B cell (primary cell): ENCODE data around the gene PLPP4. TPM values are rescaled to one million over a fixed set of nuclear protein-coding genes. Genes with fewer than 3 reads are reported as not detected.
A peak's percentile ranks its signal among the peaks of the same experiment; 100 is the strongest.

Experiments
- ATAC-seq: fragments of 200-7000 bp; cut with Tn5 transposase; one replicate; pipeline ENCODE4 v1.10.0; 2021; ENCODE audit warnings: low read depth, mild to moderate bottlenecking, moderate number of reproducible peaks, moderate library complexity
- CTCF ChIA-PET: fragments of 350-600 bp; sonication (Branson Sonifier 250); formaldehyde crosslinking; loops from one replicate; lab custom pipeline; 2021; ENCODE audit warnings: antibody characterized with exemption, inconsistent platforms; lab: Charles Lee
- POLR2A ChIA-PET: fragments of 350-600 bp; sonication (Branson Sonifier 250); formaldehyde crosslinking; loops from one replicate; lab custom pipeline; 2021; ENCODE audit warnings: antibody characterized with exemption; lab: Charles Lee
- DNase-seq: peaks from one replicate; pipeline ENCODE4 v3.0.0; 2013
- H2AFZ ChIP-seq: 2 replicates; pipeline ENCODE4 v1.6.1; 2012; ENCODE audit warnings: mild to moderate bottlenecking, low read depth, low read length; ENCODE audit not compliant: insufficient read depth, poor library complexity, severe bottlenecking
- H3K27ac ChIP-seq, 2 donors: 1 replicate in 1 of 2; 2 replicates in 1 of 2; pipeline ENCODE4 v1.5.1; 2012 to 2013; ENCODE audit warnings: low read length in 2 of 2, mild to moderate bottlenecking in 2 of 2, moderate library complexity in 1 of 2
- H3K27me3 ChIP-seq, 4 experiments: fragments of 200-600 bp in 1 of 4; sonication (generic) in 1 of 4; replicated peaks in 1 of 4; 1 replicate in 2 of 4; 2 replicates in 2 of 4; pipeline versions ENCODE4 v1.6.1 to v1.7.0; 2013 to 2016; ENCODE audit warnings: low read length in 3 of 4, mild to moderate bottlenecking in 2 of 4, mixed read lengths in 1 of 4, moderate library complexity in 1 of 4; ENCODE audit not compliant: insufficient read depth in 4 of 4, control insufficient read depth in 3 of 4; ENCODE audit errors: control extremely low read depth in 1 of 4
- H3K36me3 ChIP-seq, 2 experiments: replicated peaks in 1 of 2; 1 replicate in 1 of 2; 2 replicates in 1 of 2; pipeline versions ENCODE4 v1.6.1 to v1.7.1; 2013; ENCODE audit warnings: low read length in 1 of 2; ENCODE audit not compliant: insufficient read depth in 2 of 2, control insufficient read depth in 1 of 2; ENCODE audit errors: control extremely low read depth in 1 of 2, extremely low read depth in 1 of 2
- H3K4me1 ChIP-seq, 2 donors: fragments of 200-600 bp in 1 of 2; sonication (generic) in 1 of 2; 1 replicate in 1 of 2; 2 replicates in 1 of 2; pipeline versions ENCODE4 v1.5.1 to v1.6.1; 2013 to 2017; ENCODE audit warnings: low read length in 2 of 2; ENCODE audit not compliant: control insufficient read depth in 2 of 2, insufficient read depth in 2 of 2
- H3K4me2 ChIP-seq: replicated peaks from 2 replicates; pipeline ENCODE3; 2012; ENCODE audit warnings: mild to moderate bottlenecking, low read depth, low read length; ENCODE audit not compliant: poor library complexity, severe bottlenecking
- H3K4me3 ChIP-seq, 5 experiments: fragments of 200-600 bp in 1 of 5; sonication (generic) in 1 of 5; 1 replicate in 3 of 5; 2 replicates in 2 of 5; pipeline versions ENCODE4 v1.5.1 to v1.7.0; 2011 to 2016; ENCODE audit warnings: low read length in 4 of 5, mild to moderate bottlenecking in 4 of 5, low read depth in 2 of 5, control low read depth in 1 of 5, moderate library complexity in 1 of 5; ENCODE audit not compliant: insufficient read depth in 1 of 5; ENCODE audit errors: control extremely low read depth in 1 of 5, extremely low read depth in 1 of 5
- H3K79me2 ChIP-seq: fragments of 200-600 bp; sonication (generic); one replicate; pipeline ENCODE4 v1.6.0; 2016; ENCODE audit warnings: low read length; ENCODE audit not compliant: control insufficient read depth, insufficient read depth
- H3K9ac ChIP-seq: fragments of 200-600 bp; sonication (generic); 2 replicates; pipeline ENCODE4 v1.6.1; 2017; ENCODE audit warnings: mild to moderate bottlenecking, low read length, moderate library complexity
- H3K9me3 ChIP-seq, 3 donors: one replicate each; pipeline versions ENCODE4 v1.6.1 to v1.7.1; 2013; ENCODE audit warnings: low read length in 2 of 3; ENCODE audit not compliant: control insufficient read depth in 2 of 3, insufficient read depth in 1 of 3; ENCODE audit errors: control extremely low read depth in 1 of 3
- H4K20me1 ChIP-seq: 2 replicates; pipeline ENCODE4 v1.6.0; 2012; ENCODE audit warnings: mild to moderate bottlenecking, low read length; ENCODE audit not compliant: insufficient read depth, control insufficient read depth, poor library complexity, severe bottlenecking
- H3K27ac Mint-ChIP-seq: one replicate; pipeline ENCODE4 v1.8.0; 2021; ENCODE audit warnings: mixed read lengths
- H3K27me3 Mint-ChIP-seq: one replicate; pipeline ENCODE4 v1.8.0; 2021; ENCODE audit warnings: mixed read lengths
- H3K4me1 Mint-ChIP-seq: one replicate; pipeline ENCODE4 v1.8.0; 2021; ENCODE audit warnings: mixed read lengths
- H3K4me3 Mint-ChIP-seq: one replicate; pipeline ENCODE4 v1.8.0; 2021; ENCODE audit warnings: mixed read lengths
- H3K9me3 Mint-ChIP-seq: one replicate; pipeline ENCODE4 v1.8.0; 2022; ENCODE audit warnings: mixed read lengths; ENCODE audit not compliant: insufficient read depth
- EZH2 ChIP-seq: IDR thresholded peaks from 2 replicates; pipeline ENCODE4 v1.6.1; 2012; ENCODE audit warnings: borderline replicate concordance, low read depth, mild to moderate bottlenecking, moderate library complexity, low read length; ENCODE audit not compliant: insufficient read depth, poor library complexity, severe bottlenecking
- WGBS: methylation state at CpG from one replicate; pipeline ENCODE4 v1.1.5; 2013; ENCODE audit warnings: missing lambda C conversion rate; ENCODE audit not compliant: insufficient coverage; 5-methylcytosine and 5-hydroxymethylcytosine counted together
- intact Hi-C: fragments of 100-400 bp; cut with micrococcal nuclease; formaldehyde crosslinking; loops from one replicate; pipeline ENCODE4 v1.10.0; 2022
- polyA plus RNA-seq: library from polyadenylated mRNA; depleted of rRNA; stranded (reverse); fragments of >200 nt; gene quantifications from 2 replicates; pipeline ENCODE4 v1.2.3, GENCODE V29; 2012
- total RNA-seq, 2 donors: library from RNA; stranded (reverse); fragments of 120-200 nt in 1 of 2; gene quantifications; 1 replicate in 1 of 2; 2 replicates in 1 of 2; pipeline versions ENCODE4 v1.2.3 to v1.2.4, GENCODE V29; 2013 to 2022
- TF ChIP-seq, protein P1 (sequence below): fragments of 200-600 bp; IDR thresholded peaks from one replicate; pipeline ENCODE4 v1.8.0; 2022; ENCODE audit warnings: antibody characterized with exemption, mild to moderate bottlenecking

PLPP4 gene
- total and polyA plus RNA-seq, 2 donors (not counting 1 experiment from before 2014, with no cell fraction given): not detected

DNA sequence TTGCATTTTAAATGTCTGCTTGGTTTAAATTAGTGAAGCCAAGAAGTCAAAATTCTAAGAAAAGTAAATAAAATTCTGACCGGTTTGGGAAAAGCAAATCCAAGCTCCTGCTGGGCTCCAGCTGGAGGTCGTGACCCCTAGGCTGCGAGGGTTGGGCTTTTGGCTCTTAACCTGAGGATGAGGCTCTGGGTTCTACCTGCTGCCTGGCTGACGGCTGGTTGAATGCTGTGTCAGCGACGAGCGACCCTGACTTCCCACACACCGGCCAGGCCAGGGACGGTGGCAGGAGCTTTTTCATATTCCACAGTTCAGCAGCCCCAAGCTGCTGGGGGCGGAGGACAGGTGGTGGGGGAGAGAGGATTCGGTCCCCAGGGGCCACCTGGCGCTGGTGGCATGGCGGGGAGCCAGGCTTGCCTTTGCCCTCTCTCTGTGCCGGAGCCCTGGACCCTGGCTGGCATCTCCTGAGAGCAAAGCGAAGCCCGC, 843 bp upstream of the PLPP4 start:
- Histone ChIP-seq H3K4me1 (no peaks in the 10 kb centered on the region), H3K9ac (no peak overlapping the region), H3K27ac (no peak overlapping the region), H3K27me3 (peaks cover 0 to 26% (median 13%) of the 10 kb centered on the region in 4 experiments), H4K20me1 (no peaks in the 10 kb centered on the region), H3K36me3 (no peaks in the 10 kb centered on the region), H3K4me3 (no peak overlapping the region), H2AFZ (no peak overlapping the region), H3K4me2 (no peak overlapping the region), H3K79me2 (no peaks in the 10 kb centered on the region), H3K9me3 (no peaks in the 10 kb centered on the region)
- CTCF ChIA-PET: no interaction called here
- no peak for TF ChIP-seq EZH2
- POLR2A ChIA-PET: no interaction called here
- 20% methylated on average over 14 of the region's 16 CpGs for WGBS
- intact Hi-C loops: no loop called here
- Mint-ChIP-seq H3K27me3 (peaks cover 40% of the 10 kb centered on the region), H3K4me3 (peak overlapping the region; percentile 57), H3K9me3 (no peaks in the 10 kb centered on the region), H3K27ac (no peak overlapping the region), H3K4me1 (peaks cover 2% of the 10 kb centered on the region)
- no peak for DNase-seq
- ATAC-seq: no peak

DNA sequence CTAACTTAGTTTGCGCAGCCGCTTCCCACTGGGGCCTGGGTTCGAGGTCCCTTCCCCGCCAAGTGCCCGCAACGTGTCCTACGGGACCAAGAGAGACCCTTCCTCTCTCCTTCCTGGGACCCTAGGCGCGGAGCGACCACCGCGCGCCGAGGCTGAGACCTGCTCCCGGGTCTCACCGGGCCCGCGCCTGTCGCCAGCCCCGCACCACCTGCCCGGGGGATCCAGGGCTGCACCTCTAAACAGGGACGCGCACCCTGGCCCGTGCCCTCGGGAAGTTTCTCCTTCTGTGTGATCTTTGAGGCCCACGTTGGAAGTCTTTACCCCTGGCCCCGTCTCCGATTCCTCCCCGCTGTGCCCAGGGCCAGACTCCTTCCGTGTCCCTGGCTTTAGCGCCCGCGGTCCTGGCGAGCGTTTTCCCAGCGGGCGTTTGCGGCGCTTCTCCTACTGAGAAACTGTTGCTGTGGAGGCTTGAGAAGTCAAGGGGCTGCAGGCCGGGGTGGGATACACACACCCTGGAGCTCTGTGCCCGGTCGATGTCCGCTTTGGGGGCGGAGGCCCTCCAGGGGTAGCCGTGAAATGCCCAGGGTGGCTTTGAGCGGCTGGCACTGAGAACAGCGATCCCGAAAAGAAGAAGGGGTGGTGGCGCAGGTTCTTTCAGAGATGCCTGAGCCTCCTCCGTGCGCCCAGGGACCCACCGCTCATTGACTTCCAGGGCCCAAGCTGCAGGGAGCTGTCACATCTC, 575 bp downstream of the PLPP4 start:
- Histone ChIP-seq H3K4me2 (no peak overlapping the region), H3K4me1 (no peaks in the 10 kb centered on the region), H2AFZ (no peak overlapping the region), H3K4me3 (no peak overlapping the region), H3K36me3 (no peaks in the 10 kb centered on the region), H3K27me3 (peaks cover 0 to 26% (median 13%) of the 10 kb centered on the region in 4 experiments), H4K20me1 (no peaks in the 10 kb centered on the region), H3K79me2 (no peaks in the 10 kb centered on the region), H3K27ac (no peak overlapping the region), H3K9ac (no peak overlapping the region), H3K9me3 (no peaks in the 10 kb centered on the region)
- intact Hi-C loops: no loop called here
- ChIA-PET POLR2A (no interaction called here), CTCF (no interaction called here)
- TF ChIP-seq EZH2: no peak
- TF ChIP-seq, protein P1, sequence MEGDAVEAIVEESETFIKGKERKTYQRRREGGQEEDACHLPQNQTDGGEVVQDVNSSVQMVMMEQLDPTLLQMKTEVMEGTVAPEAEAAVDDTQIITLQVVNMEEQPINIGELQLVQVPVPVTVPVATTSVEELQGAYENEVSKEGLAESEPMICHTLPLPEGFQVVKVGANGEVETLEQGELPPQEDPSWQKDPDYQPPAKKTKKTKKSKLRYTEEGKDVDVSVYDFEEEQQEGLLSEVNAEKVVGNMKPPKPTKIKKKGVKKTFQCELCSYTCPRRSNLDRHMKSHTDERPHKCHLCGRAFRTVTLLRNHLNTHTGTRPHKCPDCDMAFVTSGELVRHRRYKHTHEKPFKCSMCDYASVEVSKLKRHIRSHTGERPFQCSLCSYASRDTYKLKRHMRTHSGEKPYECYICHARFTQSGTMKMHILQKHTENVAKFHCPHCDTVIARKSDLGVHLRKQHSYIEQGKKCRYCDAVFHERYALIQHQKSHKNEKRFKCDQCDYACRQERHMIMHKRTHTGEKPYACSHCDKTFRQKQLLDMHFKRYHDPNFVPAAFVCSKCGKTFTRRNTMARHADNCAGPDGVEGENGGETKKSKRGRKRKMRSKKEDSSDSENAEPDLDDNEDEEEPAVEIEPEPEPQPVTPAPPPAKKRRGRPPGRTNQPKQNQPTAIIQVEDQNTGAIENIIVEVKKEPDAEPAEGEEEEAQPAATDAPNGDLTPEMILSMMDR: no peak
- ATAC-seq: no peak
- no peak for DNase-seq
- peak overlapping the region; percentile 36 for H3K4me3 Mint-ChIP-seq
- WGBS: 26% methylated on average over 52 of the region's 52 CpGs
- H3K27ac Mint-ChIP-seq: no peak overlapping the region
- no peaks in the 10 kb centered on the region for H3K9me3 Mint-ChIP-seq
- H3K4me1 Mint-ChIP-seq: peaks cover 2% of the 10 kb centered on the region
- H3K27me3 Mint-ChIP-seq: peaks cover 40% of the 10 kb centered on the region
